Suprapubic skin (tissue), 4 donors: ENCODE results near the gene FERMT1.

Source experiments
- CTCF ChIP-seq, 2 donors: fragments of 200-600 bp in 1 of 2; fragments of 450-650 bp in 1 of 2; sonication (generic) in 1 of 2; IDR thresholded peaks; one replicate each; pipeline ENCODE4 v1.5.1; 2016 to 2019; ENCODE audit warnings: antibody characterized with exemption in 2 of 2, mild to moderate bottlenecking in 1 of 2, moderate library complexity in 1 of 2
- POLR2A ChIP-seq, 2 donors: fragments of 450-650 bp; IDR thresholded peaks; one replicate each; pipeline ENCODE4 v1.6.1; 2017; ENCODE audit warnings: antibody characterized with exemption in 2 of 2, mild to moderate bottlenecking in 2 of 2, moderate library complexity in 2 of 2
- POLR2AphosphoS5 ChIP-seq, 3 donors: sonication (generic); formaldehyde crosslinking; IDR thresholded peaks; one replicate each; pipeline ENCODE4 v1.6.1; 2017; ENCODE audit warnings: antibody characterized with exemption in 3 of 3

- no peak for TF ChIP-seq CTCF (IDR thresholded peaks at IDR 0.05)
- no peak for TF ChIP-seq POLR2AphosphoS5 (IDR thresholded peaks at IDR 0.05)
- TF ChIP-seq POLR2A (IDR thresholded peaks at IDR 0.05): no peak
These were observed 47.2 kb downstream of the FERMT1 start for GRCh38 chr20:6075428-6076219.
